Left lobe of liver (tissue), 2 donors: ENCODE results near the gene STARD10. TPM values are rescaled to one million over a fixed set of nuclear protein-coding genes. Genes with fewer than 3 reads are reported as not detected.
A peak's percentile ranks its signal among the peaks of the same experiment; 100 is the strongest.
"Not testable (repeated sequence)": the region's sequence is repeated elsewhere in the genome, so short reads cannot be mapped to it uniquely, and the experiment has no call there.

Source experiments
- ATAC-seq: fragments of 200-7000 bp; cut with Tn5 transposase; one replicate; pipeline ENCODE4 v1.9.1; 2020; ENCODE audit warnings: mild to moderate bottlenecking, moderate library complexity
- DNase-seq: peaks from one replicate; pipeline ENCODE4 v3.0.0-alpha.2; 2020; ENCODE audit warnings: low spot score
- total RNA-seq: library from RNA; stranded (reverse); gene quantifications from one replicate; pipeline ENCODE4 v1.2.1, GENCODE V29; 2021
- donor health status: DM: no; HTN: no; CAD: no; lungs with moderate emphysema.
- donor health status: DM: no; HTN: yes; CAD: no.

The STARD10 gene
- total RNA-seq, 1 donor from 2014 or later = 493 TPM

- not testable (repeated sequence) for ATAC-seq, DNase-seq
Observed at GRCh38 chr11:72811686-72812085, 17.8 kb upstream of the STARD10 start.

DNA sequence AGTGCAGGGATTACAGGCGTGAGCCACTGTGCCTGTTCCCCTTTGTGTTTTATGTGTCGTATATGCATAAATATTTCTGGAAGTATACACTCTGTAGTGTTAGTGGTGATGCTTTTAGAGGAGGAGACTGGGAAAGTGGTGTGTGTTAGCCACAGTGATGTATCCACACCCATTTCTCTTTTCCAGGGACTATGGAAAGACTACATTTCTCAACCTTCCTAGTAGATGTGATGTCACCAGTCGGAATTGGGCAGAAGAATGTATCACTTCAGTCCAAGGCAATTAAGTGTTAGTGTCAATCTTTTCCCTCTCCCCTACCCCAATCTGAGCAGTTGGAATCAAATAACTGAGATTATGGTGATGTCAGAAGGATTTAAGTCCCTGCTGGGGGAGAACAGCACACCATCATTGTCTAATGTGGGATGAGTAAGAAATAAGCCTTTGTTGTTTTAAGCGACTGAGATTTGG is 14.5 kb upstream of the STARD10 start:
- DNase-seq = no peak
- no peak for ATAC-seq

GRCh38 chr11:72807792-72808191 is 13.9 kb upstream of the STARD10 start:
- ATAC-seq (peak; percentile 31), DNase-seq (no peak)

DNA sequence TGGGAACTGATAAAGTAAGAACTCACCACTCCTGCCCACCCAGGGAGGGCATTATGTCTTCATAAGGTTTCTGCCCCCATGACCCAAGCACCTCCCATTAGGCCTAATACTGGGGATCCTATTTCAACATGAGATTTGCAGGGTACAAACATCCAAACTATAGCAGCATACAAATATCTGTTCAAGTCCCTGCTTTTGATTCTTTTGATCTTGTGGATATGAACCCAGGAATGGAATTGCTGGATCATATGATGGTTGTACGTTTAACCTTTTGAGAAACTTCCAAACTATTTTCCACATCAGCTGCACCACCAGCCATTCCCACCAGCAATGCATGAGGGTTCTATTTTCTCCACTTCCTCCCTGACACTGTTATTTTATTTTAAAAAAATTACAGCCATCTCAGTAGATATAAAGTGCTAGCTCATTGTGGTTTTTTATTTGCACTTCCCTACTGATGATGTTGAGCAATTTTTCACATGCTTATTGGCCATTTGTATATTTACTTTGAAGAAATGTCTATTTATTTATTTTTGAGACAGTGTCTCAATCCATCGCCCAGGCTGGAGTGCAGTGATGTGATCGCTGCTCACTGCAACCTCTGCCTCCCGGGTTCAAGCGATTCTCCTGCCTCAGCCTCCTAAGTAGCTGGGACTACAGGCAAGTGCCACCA is 13.3 kb upstream of the STARD10 start:
- peak; percentile 82 for ATAC-seq
- DNase-seq = no peak

DNA sequence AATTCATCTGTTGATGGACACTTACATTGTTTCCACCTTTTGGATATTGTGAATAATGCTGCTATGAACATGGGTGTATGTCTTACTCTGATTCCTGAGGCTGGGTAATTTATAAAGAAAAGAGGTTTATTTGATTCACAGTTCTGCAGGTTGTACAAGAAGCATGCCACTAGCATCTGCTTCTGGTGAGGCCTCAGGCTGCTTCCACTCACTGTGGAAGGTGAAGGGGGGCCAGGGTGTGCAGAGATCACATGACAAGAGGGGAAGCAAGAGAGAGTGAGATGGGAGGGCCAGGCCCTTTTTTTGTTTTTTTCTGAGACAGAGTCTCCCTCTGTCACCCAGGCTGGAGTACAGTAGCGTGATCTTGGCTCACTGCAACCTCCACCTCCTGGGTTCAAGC is 12.5 kb upstream of the STARD10 start:
- not testable (repeated sequence) for DNase-seq, ATAC-seq

DNA sequence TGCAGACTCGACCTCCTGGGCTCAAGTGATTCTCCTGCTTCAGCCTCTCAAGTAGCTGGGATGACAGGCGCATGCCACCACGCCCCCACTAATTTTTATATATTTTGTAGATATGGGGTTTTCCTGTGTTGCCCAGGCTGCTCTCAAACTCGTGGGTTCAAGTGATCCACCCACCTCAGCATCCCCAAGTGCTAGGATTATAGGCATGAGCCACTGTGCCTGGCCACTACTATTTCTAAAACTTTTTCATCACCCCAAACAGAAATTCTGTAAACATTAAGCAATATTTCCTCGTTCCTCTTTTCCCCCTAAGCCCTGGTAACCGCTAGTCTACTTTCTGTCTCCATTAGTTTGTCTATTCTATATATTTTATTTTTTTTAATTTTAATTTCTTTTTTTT is 11.4 kb upstream of the STARD10 start:
- ATAC-seq = no peak
- no peak for DNase-seq

GRCh38 chr11:72802822-72803221 is 9.0 kb upstream of the STARD10 start:
- DNase-seq = no peak
- no peak for ATAC-seq

DNA sequence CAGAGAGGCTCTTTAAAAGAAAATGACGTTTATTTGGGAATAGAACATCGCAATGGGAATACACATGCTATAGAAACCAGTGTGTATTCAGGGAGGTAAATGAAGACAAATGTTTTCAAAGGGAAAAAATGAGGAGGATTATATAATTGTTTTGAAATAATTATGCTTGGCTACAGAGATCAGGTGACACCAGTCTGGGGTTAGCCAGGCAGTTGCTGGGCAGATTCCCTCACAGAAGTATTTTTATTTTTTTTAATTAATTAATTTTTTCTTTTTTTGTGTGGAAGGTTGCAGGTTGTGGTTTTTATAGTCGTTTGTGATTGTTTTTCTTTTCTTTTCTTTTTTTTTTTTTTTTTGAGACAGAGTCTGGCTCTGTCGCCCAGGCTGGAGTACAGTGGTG is 5.6 kb upstream of the STARD10 start:
- no peak for ATAC-seq

GRCh38 chr11:72798361-72798760 is 4.5 kb upstream of the STARD10 start:
- DNase-seq (no peak), ATAC-seq (no peak)

More for the DNA sequence above, 5.6 kb upstream of the STARD10 start:
- DNase-seq = no peak

DNA sequence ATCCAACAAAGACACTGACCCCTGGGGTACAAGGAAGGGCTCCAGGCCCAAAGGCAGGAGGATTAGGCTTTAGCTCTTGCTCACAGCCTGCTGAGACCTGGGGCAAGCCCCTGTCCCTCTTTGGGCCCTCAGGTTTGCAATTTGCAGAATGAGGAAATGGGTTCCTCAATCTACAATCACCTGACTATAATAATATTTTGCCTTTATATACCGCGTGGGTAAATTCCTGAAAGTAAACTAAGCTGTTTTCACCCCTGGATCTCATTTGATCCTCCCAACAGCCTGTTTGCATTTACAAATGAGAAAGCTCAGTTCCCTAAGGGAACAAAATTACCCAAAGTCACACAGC is 797 bp downstream of the STARD10 start:
- no peak for DNase-seq
- ATAC-seq = no peak

DNA sequence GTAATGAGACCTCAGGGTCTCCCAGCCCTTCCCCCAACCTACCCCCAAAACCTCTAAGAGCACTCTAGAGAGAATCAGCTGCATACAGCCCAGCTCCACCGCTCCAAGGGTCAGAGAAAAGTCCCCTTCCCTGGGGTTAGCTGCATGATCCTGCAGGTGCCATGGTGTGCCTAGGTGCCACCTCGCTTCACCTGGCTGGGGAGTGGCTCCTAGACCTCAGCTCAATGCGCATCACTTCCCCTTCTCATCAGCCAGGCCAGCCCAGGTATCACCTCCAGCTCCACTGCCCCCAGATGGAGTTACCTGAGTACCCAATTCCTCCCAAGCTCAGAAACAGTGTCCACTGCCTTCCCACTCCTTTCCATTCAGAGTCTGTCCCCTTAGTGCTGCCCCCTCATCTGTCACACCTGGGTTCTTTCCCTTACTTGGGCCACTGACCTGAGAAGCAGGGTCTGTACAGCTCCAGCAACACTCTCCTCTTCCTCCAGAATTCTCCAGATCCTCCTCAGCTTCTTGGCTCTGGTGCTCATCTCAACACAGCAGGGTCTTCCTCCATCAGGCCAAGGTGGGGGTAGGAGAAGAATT is 1.3 kb downstream of the STARD10 start:
- DNase-seq (no peak), ATAC-seq (no peak)

DNA sequence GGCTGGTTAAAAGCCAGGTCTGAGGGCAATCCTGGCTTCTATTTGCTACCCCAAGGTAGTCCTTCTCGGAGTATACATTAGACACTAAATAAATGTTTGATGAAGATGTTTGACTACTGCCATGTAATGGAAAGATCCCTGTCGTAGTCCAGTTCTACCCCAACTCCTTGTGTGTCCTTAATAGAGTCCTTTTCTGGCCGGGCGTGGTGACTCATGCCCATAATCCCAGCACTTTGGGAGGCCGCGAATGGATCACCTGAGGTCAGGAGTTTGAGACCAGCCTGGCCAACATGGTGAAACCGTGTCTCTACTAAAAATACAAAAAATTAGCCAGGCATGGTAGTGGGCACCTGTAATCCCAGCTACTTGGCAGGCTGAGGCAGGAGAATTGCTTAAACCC is 2.6 kb downstream of the STARD10 start:
- DNase-seq = not testable (repeated sequence)

GRCh38 chr11:72789493-72790131 is 4.2 kb downstream of the STARD10 start:
- DNase-seq = peak; percentile 86
- peak; percentile 52 for ATAC-seq

More for the DNA sequence above, 2.6 kb downstream of the STARD10 start:
- not testable (repeated sequence) for ATAC-seq

GRCh38 chr11:72788241-72788640 is 5.6 kb downstream of the STARD10 start:
- ATAC-seq (no peak), DNase-seq (no peak)

- peak; percentile 81 for ATAC-seq
- peak; percentile 95 for DNase-seq
Observed at GRCh38 chr11:72787216-72788104, 6.4 kb downstream of the STARD10 start.

DNA sequence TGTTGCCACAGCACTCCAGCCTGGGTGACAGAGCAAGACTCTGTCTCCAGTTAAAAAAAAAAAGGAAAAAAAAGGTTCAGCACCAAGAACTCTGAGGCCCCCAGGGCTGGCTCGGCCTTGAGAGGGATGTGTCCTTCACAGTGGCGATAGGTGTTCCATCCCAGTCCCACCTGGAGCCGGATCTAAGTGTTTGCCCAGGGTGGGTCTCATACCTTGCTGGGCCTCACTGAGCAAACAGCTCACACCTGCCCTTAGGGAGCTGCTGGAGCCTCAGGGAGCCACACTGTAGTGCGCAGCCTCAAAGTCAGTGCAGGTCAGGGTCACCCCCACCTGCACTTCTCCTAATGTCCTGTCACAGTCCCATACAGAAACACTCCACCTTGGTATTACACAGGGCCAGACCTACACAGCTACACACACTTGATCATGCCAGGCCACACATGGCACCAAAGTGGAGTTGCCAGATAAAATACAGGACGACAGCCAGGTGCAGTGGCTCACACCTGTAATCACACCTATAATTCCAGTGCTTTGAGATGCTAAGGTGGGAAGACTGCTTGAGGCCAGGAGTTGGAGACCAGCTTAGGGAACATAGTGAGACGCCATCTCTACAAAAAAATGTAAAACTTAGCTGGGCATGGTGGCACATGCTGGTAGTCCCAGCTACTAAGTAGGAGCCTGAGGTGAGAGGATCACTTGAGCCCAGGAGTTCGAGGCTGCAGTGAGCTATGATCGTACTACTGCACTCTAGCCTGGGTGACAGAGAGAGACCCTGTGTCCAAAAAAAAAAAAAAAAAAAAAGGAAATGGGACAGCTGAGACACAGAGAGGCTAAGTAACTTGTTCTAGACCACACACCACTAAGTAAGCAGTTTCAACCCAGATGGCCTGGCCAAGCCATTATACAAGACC is 7.3 kb downstream of the STARD10 start:
- no peak for DNase-seq
- ATAC-seq = no peak

- DNase-seq (no peak), ATAC-seq (no peak)
Observed at GRCh38 chr11:72784662-72785061, 9.2 kb downstream of the STARD10 start.

DNA sequence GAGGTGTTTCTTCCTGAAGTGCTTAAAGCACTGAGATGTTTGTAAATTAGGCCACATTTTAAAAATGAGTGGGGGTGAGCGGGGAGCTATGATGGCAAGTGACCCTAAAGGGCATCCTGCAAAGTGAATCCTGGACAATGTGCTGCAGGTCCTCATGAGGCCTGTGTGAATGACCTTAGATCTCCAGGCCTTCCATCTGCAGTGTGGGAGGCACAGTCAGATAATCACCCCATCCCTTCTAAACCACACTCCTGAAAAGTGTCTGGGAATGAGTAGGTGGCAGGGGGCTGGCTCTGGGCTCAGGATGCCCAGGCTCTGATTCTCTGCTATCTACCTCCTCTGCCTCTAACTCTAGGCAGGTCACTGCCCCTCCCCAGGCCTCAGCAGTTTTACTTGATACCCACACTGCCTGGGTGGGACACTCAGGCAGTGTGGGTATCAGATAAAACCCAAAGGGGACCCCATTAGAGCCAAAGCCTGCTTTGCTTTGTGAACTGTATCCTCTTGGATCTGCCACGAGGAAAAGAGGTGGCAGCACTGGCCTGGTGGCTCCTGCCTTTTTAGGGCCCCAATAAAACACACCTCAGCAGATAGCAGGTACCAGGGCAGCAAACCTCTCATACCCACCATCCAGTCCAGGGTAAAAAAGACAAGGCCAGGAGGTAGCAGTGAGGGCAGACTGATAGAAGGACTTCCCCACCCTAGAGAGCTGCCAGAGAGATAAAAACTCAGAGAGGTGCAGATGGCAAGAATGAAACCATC is 10.5 kb downstream of the STARD10 start:
- ATAC-seq (no peak), DNase-seq (no peak)
